Choroid plexus epithelial cell (primary cell): ENCODE measurements around the gene NFKB1.

Source experiments
- DNase-seq: peaks from one replicate; pipeline ENCODE4 v3.0.0-alpha.2; 2010; ENCODE audit warnings: low read depth
- H3K4me3 ChIP-seq: 2 replicates; pipeline ENCODE4 v1.5.1; 2011; ENCODE audit warnings: low read depth, mild to moderate bottlenecking, control low read depth, low read length, moderate library complexity
- TF ChIP-seq, protein P1 (sequence below): conservative IDR thresholded peaks from 2 replicates; pipeline ENCODE4 v1.5.1; 2011; ENCODE audit warnings: low read depth, mild to moderate bottlenecking, control low read depth, inconsistent platforms, low read length, moderate library complexity

The NFKB1 gene

DNA sequence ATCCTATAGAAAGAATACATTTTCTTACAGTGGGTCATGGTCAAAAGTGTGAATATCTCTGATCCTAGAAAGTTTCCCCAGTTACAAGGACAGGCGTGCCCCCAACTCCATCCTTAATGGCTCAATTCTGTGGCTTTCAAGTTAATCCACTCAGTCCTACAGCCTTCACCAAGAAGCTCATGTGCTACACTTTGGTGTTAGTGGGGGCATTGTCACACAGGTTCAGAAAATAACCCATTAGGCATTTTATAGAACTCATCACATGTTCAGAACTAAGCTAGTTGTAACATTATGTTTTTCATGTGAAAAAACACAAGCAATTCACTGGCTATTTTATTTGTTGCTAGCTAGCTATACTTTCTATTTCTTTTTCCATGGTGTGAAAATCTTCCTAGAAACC lies 20.4 kb downstream of the NFKB1 start:
- H3K4me3 ChIP-seq: no peak overlapping the region
- TF ChIP-seq, protein P1, sequence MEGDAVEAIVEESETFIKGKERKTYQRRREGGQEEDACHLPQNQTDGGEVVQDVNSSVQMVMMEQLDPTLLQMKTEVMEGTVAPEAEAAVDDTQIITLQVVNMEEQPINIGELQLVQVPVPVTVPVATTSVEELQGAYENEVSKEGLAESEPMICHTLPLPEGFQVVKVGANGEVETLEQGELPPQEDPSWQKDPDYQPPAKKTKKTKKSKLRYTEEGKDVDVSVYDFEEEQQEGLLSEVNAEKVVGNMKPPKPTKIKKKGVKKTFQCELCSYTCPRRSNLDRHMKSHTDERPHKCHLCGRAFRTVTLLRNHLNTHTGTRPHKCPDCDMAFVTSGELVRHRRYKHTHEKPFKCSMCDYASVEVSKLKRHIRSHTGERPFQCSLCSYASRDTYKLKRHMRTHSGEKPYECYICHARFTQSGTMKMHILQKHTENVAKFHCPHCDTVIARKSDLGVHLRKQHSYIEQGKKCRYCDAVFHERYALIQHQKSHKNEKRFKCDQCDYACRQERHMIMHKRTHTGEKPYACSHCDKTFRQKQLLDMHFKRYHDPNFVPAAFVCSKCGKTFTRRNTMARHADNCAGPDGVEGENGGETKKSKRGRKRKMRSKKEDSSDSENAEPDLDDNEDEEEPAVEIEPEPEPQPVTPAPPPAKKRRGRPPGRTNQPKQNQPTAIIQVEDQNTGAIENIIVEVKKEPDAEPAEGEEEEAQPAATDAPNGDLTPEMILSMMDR: no peak
- no peak for DNase-seq

DNA sequence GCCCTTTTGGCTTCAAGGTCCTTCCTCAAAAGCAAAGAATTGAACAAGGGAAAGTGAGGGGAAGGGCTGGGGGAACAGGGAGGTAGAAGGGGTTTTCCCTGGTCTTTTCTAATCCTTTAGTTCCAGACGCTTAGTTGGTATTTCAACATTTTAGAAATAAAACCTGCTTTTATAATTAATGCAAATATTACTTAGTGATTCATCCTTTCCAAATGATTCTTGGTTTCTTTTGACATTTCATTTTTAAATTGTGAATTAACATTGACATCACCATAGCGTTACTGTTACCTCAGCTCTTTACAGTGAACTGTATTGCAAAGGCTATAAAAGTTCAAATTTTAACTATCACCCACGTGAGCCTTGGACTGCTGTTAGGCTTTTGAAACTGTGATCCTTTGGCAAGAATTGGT lies 20.9 kb downstream of the NFKB1 start:
- TF ChIP-seq, protein P1: no peak
- no peak overlapping the region for H3K4me3 ChIP-seq
- no peak for DNase-seq

DNA sequence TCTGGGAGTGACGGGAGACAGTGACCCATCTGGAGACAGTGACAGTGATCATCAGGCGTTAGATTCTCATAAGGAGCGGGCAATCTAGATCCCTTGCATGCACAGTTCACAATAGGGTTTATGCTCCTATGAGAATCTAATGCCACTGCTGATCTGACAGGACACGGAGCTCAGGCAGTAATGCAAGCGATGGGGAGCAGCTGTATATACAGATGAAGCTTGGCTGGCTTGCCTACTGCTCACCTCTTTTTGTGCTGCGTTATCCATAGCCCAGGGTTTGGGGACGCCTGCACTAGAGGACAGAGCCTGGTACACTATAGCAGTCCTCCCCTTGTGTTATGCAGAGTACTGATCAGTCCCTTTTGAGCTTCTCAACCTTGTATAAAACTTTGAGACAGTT lies 23.5 kb downstream of the NFKB1 start:
- TF ChIP-seq, protein P1: no peak
- no peak for DNase-seq
- H3K4me3 ChIP-seq: no peak overlapping the region

DNA sequence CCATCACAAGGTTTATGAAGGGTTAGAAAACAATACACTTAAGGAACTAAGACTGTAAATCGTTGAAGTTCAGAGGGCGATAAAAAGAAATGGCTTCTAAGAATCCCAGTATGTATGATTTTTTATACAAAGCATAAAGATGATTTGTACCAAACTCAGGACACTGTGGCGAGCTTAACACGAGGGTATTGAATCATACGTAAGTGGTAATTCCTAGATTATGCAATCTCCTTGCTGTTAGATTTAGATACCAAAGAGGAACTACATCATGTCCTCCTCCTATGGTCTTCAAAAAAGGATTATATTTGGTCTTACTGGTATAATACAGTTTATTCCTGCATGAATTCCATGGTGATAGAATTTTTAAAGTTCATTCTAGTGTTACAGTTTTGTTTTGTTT lies 23.9 kb downstream of the NFKB1 start:
- H3K4me3 ChIP-seq: no peak overlapping the region
- TF ChIP-seq, protein P1: no peak
- peak; percentile 79 for DNase-seq

DNA sequence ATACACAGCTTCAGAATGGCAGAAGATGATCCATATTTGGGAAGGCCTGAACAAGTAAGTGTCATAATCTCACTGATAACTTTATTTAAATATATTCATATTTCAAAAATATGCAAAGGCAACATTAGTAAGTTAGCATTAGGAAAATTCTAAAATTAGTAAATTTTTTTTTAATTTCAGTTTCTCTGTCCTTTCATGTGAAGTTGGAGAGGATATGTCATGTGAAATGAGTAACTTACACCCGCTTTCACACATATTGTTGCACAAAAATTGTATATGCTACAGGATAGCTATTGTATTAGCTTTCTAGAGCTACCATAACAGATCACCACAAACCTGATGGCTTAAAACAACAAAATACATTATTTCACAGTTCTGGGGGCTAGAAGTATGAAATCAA lies 24.3 kb downstream of the NFKB1 start:
- TF ChIP-seq, protein P1: no peak
- no peak for DNase-seq
- H3K4me3 ChIP-seq: no peak overlapping the region

DNA sequence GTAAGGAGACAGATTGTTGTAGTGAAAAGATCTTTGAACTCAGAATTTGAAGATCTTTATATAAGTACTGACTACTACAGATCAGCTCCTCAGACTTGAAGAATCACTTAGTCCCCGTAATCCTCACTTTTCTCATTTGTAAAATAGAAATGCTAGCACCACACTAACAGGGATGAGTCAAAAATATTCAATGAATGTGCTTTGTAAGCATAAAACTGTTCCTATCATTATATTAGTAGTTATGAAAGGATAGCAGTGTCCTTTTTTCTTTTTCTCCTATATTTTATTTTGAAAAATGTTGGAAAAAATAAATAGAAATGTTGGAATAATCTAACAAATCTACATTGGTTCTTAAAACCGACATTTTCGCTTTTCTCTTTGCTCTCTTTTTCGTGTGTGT lies 25.4 kb downstream of the NFKB1 start:
- TF ChIP-seq, protein P1: no peak
- H3K4me3 ChIP-seq: no peak overlapping the region
- no peak for DNase-seq

DNA sequence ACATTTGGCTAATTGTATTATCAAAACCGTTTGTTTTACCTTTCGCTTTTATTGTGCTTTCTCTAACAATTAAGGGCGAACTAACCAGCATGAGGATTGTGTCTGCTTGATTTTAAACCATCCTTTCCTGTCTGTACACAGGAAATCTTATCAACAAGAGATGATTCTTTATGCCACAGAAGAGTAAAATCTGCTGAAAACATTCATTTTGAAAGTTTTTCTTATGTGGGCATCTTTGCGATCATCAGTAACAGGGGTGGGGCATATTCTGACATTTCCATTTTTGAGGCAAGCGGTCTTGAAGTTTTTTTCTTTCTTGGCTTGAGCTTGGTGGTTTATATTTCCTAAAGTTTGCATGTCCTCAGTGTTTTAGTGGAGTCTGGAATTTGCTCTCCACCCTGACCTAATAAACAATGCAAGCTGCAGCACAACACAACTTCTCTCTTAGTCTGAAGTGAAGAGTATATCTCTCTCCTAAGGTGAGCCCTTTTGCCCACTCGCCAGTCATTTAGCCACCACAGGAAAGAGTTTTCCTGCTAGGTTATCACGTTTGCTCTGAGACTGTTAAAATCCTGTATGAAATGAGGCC lies 26.6 kb downstream of the NFKB1 start:
- H3K4me3 ChIP-seq: no peak overlapping the region
- DNase-seq: peak; percentile 43
- TF ChIP-seq, protein P1: no peak
